ENCODE results near the gene P2RY2. TPM values are rescaled to one million over a fixed set of nuclear protein-coding genes. Genes with fewer than 3 reads are reported as not detected.

P2RY2 gene
- total RNA-seq, 1 donor from 2014 or later, result 0.07 TPM

DNA sequence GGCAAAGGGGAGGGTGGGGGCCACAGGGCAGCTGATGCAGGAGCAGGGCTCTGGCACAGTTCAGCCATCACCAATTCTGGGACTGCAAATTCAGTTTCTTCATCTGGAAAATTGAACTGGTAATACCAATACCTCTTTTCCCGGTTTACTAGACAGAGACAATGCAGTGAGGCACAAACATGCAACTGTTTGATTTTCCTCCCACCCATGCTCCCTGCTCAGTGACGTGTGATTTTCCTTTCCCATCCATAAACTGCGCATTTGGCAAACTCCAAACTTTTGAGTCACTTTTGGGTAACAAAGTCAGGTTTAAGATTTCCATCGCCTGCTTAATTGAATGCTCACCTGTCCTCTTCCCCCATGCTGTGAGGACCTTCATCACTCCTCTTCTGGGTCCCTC is 23.2 kb downstream of the P2RY2 start:
- intact Hi-C loops (cut with micrococcal nuclease), result loop anchor here (5.0 to 10.0 kb wide), 2 partner anchors 54 to 516 kb away; no protein-coding TSS in a partner anchor

DNA sequence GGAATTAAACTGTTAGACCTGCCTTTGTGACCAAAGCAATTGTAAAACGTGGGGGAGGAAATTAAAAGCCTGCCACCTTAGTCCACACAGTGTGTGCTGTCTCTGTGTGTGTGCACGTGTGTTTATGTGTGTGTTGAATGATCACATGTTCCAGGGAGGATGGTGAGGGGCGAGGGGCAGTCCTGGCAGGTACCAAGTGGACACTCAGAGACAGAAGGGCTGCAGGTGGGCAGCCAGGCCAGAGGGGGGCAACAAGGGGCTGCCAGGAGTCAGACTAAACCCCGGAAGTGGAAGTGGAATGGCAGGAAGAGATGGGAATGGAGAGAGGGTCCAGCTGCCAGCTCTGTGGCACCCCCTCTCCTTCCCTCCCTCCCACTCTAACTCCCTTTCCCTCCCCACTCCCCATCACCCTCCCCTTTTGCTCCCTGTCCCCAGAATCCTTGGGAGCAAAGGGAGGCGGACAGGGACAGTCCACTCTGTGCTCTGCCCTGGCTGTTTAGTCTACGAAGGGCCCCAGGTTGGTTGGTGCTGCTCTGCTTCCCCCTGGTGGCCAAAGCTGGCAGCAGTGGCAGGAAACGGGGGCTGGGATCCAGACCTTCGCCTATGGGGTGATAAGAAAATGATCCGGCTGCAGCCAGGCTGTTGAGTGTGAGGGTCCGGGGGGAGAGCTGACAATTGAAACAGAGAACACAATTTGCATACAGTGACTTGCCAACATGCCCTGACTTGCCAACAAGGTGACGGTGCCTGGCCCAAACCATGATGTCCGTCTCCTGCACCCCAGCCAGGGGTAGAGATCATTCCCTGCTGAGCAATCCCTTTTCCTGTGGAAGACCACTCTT is 24.4 kb downstream of the P2RY2 start:
- intact Hi-C loops (cut with micrococcal nuclease), result loop anchor here (5.0 to 10.0 kb wide), 2 partner anchors 55 to 518 kb away; no protein-coding TSS in a partner anchor

DNA sequence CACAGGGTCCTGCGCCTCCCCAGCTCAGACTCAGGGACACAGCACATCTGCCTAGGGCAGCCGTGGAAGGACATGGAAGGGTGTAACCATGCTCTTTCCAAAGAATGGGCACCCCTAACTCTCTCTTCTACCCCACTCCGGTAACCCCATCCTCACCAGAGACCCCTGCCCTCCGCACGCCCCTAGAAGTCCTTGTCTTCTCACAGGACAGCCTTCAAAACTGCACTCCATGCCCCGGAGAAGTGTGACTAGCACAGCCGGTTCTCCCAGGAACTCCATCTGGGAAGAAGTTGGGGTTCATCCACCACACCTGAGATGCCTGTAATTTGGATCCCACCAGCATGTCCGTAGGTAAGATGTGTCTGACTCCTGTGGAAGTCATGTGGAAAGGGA is 25.0 kb downstream of the P2RY2 start:
- intact Hi-C loops (cut with micrococcal nuclease), result loop anchor here (5.0 to 10.0 kb wide), 2 partner anchors 56 to 518 kb away; no protein-coding TSS in a partner anchor

DNA sequence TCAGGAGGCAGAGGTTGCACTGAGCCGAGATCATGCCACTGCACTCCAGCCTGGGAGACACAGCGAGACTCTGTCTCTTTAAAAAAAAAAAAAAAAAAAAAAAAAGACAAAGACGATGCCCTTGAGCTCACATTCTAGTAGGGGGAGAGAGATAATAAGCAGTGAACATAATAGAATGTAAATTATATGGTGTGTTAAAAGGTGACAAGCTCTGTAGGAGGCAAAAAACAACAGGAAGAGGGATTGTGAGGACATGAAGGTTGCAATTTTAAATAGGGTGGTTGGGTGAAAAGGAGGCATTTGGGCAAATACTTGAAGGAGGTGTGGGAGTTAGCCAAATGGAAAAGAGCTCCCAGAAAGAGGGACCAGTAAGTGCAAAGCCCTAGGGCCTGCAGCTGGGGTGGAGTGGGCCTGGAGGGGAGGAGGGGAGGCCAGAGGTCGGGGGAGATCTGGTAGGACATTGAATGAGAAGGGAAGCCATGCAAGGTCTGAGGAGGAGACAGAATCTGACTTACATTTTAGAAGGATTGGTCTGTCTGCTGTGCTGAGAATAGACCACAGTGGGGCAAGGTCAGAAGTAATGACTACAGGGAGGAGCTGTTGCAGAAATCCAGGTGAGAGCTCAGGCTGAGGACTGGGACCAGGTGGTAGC is 26.6 kb downstream of the P2RY2 start:
- intact Hi-C loops (cut with micrococcal nuclease), result loop anchor here (5.0 to 10.0 kb wide), 2 partner anchors 57 to 520 kb away; no protein-coding TSS in a partner anchor

DNA sequence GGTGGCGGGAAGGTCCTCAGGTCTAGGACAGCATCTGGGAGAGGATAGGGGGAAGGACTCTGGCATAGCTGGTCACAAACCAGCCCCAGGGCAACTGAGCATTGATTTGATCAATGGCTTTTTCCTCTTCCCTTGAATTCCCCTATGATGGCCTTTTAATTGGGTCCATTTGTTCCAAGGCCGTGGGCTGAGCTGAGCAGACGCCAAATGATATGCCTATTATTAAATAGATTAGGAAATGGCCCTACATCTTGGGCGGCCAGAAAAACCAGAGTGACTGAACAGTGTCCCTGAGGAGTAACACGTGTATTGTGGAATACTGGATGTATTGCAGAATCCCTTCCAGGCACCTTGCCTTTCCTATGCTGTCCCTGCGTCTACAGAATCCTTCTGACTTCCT is 27.4 kb downstream of the P2RY2 start:
- intact Hi-C loops (cut with micrococcal nuclease), result loop anchor here (10.0 kb wide), 1 partner anchor 521 kb away; no protein-coding TSS in a partner anchor

DNA sequence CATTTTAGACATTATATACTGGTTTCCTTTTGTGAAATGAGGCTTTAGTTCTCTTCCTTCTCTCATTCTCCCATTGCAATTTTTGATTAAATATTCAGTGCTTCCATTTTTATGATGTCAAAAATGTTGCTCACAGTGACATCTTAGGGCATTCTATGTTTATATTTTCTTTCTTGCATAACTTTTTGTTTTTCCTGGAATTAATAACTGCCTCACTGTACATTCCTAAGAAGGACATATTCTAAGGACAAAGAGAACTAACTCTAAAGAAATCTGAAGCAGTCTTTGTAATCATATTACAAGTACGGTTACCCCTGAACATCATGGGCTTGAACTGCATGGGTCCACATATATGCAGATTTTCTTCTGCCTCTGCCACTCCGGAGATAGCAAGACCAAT is 28.2 kb downstream of the P2RY2 start:
- intact Hi-C loops (cut with micrococcal nuclease), result loop anchor here (10.0 kb wide), 1 partner anchor 522 kb away; no protein-coding TSS in a partner anchor

DNA sequence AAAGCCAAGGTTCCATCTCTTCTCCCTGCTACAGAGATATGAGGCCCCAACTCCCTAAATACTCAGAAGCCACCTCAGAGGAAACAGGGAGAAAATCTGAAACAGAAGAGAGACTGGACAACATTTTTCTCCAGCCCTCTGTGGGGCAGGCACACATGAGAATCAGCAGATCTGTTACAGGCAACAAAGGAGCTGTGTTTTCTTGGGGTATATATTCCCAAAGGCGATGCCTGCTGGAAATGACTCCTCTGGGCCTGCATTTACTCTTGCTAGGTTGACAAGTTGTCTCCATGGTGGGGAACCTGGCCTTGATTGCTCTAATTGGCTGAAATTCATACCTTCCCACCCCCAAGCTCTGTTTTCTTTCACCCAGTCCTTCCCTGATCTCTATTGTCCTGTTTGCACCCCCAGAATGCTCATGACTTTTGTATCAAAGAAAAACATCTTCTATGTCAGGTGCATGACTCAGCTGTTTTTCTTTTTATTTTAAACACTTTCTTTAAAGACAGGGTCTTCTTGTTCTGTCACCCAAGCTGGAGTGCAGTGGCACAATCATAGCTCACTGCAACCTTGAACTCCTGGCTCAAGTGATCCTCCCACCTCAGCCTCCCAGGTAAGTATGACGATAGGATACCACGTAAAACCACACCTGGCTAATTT is 30.6 kb downstream of the P2RY2 start:
- intact Hi-C loops (cut with micrococcal nuclease), result loop anchor here (10.0 kb wide), 1 partner anchor 524 kb away; no protein-coding TSS in a partner anchor

DNA sequence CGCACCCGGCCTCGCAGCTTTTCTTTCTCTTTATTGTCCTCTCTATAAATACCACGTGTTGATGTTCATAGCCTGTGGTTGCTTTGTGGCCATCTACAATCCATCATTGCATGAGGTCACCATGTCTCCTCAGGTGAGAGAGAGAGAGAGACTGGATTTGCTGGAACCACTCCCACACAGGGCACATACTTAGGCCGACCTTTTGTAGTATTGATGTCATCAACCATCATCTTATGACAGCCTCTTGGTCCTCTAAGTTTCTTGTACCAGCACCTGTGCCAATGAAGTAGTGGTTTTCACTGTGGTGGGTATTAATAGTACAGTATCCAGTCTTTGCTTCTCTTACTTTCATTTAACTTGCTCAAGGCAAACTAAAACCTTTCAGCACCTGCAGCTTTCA is 31.2 kb downstream of the P2RY2 start:
- intact Hi-C loops (cut with micrococcal nuclease), result loop anchor here (10.0 kb wide), 1 partner anchor 525 kb away; no protein-coding TSS in a partner anchor

DNA sequence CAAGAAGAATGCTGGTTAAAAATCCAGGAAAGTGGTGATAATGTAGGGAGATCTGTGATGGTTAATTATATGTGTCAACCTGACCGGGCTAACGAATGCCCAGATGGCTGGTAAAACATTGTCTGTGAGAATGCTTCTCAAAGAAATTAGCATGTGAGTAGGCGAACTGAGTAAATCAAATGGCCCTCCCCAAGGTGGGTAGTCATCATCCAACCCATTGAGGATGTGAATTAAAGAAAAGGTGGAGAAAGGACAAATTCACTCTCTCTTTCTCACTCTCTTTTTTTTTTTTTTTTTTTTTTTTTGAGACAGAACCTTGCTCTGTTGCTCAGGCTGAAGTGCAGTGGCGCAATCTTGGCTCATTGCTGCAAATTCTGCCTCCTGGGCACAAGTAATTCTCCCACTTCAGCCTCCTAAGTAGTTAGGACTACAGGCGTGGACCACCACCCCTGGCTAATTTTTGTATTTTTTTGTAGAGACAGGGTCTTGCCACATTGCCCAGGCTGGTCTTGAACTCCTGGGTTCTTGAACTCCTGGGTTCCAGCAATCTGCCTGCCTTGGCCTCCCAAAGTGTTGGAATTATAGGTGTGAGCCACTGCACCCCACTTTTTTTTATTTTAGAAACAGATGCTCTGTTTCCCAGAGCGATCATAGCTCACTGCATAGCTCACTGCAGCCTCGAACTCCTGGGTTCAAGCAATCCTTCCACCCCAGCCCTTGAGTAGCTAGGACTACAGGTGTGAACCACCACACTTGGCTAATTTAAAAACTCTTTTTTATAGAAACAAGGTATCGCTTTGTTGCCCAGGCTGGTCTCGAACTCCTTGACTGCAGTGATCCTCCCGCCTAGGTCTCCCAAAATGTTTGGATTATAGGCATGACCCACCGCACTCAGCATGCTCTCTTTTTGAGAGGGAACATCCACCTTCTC is 32.0 kb downstream of the P2RY2 start:
- intact Hi-C loops (cut with micrococcal nuclease), result loop anchor here (10.0 kb wide), 1 partner anchor 525 kb away; no protein-coding TSS in a partner anchor

DNA sequence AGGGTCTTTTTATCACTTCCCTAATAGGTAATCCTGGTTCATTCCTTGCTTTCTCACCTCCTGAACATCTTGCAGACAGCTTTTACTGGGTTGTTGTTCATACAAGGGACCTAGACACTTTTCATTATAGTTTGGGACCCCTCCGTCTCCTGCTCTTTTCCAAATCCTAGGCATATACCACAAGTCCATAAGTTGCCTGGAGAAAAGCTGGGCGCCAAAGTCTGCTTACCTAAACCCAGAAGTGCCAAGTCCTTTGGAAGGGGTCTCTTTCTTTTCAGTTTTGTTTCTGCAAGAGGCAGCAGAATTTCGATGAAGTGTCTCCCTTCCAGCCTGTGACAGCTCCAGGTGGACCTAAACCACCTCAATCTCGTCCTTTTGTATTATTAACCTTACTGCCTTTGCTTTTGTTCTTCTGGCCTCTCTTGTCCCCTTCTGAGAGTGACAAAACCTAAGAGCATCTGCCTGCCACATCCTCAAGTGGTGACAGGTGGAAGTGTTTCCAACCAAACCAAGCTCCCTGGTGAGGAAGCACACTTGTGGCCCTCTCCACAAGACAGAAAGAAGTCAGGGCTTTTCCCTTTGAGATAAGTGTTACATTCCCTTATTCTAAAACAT is 34.6 kb downstream of the P2RY2 start:
- intact Hi-C loops (cut with micrococcal nuclease), result no loop called here

DNA sequence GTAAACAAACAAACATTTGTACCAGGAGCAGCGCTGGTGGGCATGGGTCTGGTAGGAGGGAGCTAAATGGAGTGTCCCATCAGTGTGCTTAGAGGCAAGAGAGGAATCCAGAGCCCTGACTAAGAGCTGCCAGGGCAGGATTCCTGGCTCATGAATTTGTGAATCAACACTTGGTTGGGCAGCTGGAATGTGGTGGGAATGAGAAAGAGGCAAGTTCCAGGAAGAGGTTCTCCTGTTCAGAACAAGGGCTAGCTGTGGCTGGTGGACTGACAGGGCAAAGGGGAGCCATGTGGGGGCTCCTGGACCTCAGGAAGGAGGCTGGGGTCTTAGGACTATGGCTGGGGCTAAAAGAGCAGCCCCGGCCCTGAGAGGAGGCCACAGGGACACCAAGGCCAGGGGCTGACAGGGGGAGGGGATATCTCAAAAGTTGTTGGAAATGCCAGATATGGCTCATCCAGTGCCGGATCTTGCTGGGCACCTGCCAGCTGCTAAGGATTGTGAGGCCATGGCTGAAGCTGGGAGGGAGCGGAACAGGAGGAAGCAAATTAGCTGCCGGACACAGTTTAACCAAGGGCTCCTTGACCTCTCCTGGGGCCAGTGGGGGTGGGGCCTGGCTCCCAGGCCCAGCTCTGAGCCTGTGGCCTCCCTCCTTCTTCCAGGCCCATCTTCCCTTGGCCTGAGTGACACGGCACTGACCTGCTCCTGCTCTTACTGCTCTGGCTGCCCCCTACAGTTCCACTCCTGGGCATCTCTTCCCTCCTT is 39.4 kb downstream of the P2RY2 start:
- intact Hi-C loops (cut with micrococcal nuclease), result no loop called here

DNA sequence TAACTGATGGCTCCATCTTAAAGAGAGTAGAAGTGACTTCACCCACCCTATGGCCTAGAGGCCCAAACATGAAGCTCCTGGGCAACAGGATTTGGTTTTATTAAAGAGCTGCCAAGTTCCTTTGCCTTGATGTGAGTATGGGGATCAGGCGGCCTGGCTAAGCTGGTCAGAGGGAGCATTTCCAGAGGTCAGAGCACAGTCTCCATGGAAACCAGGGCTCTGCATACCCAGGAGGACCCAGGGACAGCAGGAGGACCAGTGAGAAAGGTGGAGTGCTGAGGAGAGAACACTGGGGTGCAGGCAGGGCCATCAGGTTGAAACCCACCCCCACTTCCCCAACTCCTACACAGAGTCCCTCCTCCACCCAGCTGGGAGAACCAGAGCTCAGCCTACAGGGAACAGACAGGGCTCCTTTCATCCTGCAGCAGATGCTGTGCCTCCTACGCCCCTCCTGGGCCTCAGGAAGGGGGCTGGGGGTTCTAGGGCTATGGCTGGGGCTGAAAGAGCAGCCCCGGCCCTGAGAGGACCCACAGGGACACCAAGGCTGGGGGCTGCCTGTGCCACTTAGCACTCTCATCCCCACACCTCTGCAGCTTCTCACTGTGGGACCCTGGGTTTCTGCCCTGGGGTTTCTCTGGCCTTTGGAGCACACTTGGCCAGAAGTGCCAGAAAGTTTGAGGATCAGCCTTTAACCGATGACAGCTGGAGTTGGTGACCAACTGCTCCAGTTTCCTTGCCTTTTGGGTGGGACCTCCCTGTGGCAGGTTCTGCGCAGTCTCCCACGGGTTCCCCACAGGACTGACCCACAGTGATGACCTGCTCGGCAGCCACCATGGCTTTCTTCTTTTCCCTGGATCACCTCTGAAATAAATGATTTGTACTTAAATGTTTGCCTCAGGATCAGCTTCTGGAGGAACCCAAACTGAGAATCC is 40.3 kb downstream of the P2RY2 start:
- intact Hi-C loops (cut with micrococcal nuclease), result no loop called here

DNA sequence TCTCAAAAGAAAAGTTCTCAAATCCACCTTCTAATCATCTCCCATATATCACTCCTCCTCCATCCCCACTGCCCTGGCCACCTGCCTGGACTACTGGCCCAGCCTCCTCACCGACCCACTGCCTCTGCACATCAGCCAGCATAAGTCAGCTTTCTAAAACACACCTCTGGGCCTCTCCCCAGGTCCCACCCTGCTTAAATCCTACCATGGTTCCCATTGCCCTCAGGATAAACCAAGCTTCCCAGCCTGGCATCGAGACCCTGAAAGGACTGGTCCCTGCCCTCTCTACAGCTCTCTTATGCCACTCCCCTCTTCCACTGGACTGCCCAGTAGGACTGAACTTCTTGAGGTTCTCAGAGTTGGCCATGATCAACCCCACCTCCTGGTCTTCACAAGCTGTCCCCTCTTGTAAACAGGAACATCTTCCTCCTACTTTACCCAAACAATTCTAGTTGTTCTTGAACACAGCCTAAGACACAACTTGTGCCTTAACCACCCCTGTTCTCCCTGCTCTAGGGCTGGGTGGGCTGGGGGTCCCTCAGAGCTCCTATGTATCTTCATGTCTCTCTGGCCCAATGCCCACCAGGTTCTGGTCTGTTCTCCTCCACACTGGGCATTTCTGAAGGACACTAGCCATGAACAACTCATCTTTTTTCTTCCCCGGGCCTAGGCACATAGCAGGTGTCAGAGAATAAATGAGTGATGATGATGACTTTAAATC is 41.5 kb downstream of the P2RY2 start:
- intact Hi-C loops (cut with micrococcal nuclease), result no loop called here

DNA sequence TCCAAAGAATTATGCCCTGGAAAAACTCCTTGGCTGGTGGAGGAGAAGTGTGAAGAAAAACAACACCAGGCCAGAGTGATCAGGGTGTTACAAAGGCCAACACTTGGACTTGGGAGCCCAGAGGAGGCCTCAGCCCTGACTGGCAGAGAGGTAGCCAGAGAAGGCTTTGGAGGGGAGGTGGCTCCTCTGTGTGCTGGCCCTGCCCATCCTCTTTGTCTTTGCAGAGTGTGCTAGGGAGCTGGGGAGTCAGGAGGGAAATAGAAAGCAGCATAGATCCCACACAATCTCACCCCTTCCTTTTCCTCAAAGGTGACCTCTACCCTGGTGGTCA is 42.0 kb downstream of the P2RY2 start:
- intact Hi-C loops (cut with micrococcal nuclease), result no loop called here

DNA sequence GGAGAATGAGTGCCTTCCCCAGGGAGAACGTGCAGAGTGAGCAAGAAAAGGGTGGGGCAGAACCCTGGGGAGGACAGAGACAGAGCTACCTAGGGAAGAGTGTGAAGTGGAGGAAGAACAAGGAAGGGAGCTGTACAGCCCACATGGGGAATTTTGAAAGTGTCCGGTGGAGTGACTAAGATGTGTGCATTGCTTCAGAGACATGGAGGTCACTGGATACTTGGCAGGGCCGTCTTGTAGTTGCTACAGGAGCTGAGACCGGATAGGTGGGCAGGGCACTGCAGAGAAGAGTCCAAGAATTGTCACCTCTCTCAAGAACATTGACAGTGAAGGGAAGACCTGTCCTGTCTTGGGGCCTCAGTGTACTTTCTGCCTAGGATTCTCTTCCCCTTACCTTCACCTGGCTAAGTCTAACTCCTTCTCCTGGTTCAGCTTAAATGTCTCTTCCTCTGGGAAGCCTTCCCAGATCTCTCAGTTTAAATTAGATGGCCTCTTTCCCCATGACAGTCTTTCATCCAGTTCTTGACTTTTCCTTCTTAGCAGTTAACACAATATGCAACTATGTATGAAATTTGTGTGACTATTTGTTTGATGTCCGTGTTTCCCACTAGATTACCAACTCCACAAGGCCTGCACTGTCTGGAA is 44.9 kb downstream of the P2RY2 start:
- intact Hi-C loops (cut with micrococcal nuclease), result no loop called here

DNA sequence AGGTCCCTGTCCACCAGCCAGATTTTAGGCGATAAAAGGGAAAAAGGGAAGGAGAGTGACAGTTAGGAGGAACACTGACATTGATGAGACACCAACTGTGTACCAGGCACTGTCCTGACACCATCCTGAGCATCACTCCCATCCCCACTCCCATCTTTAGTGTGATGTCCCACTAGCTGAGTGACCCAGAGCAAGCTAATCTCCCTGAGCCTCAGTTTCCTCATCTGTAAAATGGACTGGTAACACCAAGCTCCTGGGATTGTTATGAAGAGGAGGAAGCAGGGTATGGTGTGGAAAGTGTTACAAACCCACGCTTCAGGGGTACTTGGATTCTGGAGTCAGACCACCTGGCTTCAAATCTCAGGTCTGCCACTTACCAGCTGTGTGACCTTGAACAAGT is 45.6 kb downstream of the P2RY2 start:
- intact Hi-C loops (cut with micrococcal nuclease), result no loop called here

DNA sequence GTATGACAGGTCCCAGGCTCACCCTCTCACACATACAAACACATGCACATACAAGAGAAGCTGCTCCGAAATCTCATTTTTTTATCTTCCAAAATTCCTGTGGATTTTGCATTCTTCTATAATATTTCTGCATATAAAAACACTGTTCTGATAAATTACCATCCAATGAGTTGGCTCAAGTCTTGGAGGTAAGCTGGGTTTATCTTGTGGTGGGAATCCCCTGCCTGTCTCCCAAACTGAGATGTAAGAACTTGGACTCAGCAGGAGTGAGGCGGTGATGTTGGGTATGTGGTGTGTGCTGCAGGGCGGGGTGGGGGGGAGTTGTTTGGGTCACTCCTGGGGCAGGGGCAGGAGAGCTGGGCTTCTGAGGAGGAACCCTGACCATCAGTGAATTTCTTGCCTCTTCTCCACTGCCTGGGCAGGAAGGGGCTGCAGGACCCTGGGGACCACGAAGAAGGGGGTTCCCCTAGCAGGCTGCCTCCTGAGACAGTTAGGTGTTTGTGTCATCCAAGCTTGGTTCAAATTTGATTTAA is 47.3 kb downstream of the P2RY2 start:
- intact Hi-C loops (cut with micrococcal nuclease), result no loop called here
